Neuronal stem cell (in vitro differentiated cells): ENCODE results near the gene IFT22.

Experiments used
- DNase-seq: peaks from one replicate; pipeline ENCODE4 v3.0.0-alpha.2; 2013; ENCODE audit warnings: low spot score
- H2AFZ ChIP-seq: one replicate; pipeline ENCODE4 v1.6.1; 2013; ENCODE audit warnings: mild to moderate bottlenecking, low read length, inconsistent platforms
- H2AK5ac ChIP-seq: 2 replicates; pipeline ENCODE4 v1.6.1; 2013; ENCODE audit warnings: low read depth, mild to moderate bottlenecking, inconsistent platforms, low read length, moderate library complexity, mixed read lengths
- H2BK120ac ChIP-seq: 2 replicates; pipeline ENCODE4 v1.6.1; 2013; ENCODE audit warnings: low read depth, mild to moderate bottlenecking, inconsistent platforms, low read length, moderate library complexity, mixed read lengths
- H2BK12ac ChIP-seq: one replicate; pipeline ENCODE4 v1.6.1; 2013; ENCODE audit warnings: low read length, inconsistent platforms
- H2BK15ac ChIP-seq: 2 replicates; pipeline ENCODE4 v1.6.1; 2013; ENCODE audit warnings: mild to moderate bottlenecking, low read length, inconsistent platforms, mixed read lengths
- H2BK5ac ChIP-seq: one replicate; pipeline ENCODE4 v1.6.1; 2013; ENCODE audit warnings: inconsistent platforms, mild to moderate bottlenecking, low read length, moderate library complexity
- H3K14ac ChIP-seq: one replicate; pipeline ENCODE4 v1.6.1; 2013; ENCODE audit warnings: low read length, inconsistent platforms
- H3K18ac ChIP-seq: 2 replicates; pipeline ENCODE4 v1.6.1; 2013; ENCODE audit warnings: low read length, inconsistent platforms
- H3K23ac ChIP-seq: 2 replicates; pipeline ENCODE4 v1.6.1; 2013; ENCODE audit warnings: low read depth, mild to moderate bottlenecking, mixed read lengths, low read length, inconsistent platforms; ENCODE audit not compliant: poor library complexity
- H3K27ac ChIP-seq: replicated peaks from 3 replicates; pipeline ENCODE4 v1.5.1; 2013; ENCODE audit warnings: low read length, inconsistent platforms
- H3K27me3 ChIP-seq, 3 experiments: 2 replicates each; pipeline ENCODE4 v1.6.1; 2013; ENCODE audit warnings: low read length in 3 of 3, mild to moderate bottlenecking in 2 of 3, inconsistent platforms in 1 of 3, low read depth in 1 of 3, mixed read lengths in 1 of 3, moderate library complexity in 1 of 3; ENCODE audit not compliant: control insufficient read depth in 3 of 3, insufficient read depth in 3 of 3
- H3K36me3 ChIP-seq, 2 donors: replicated peaks in 1 of 2; 2 replicates each; pipeline ENCODE4 v1.6.1; 2013; ENCODE audit warnings: low read length in 2 of 2; ENCODE audit not compliant: control insufficient read depth in 2 of 2, insufficient read depth in 2 of 2
- H3K4ac ChIP-seq: 2 replicates; pipeline ENCODE4 v1.6.1; 2013; ENCODE audit warnings: inconsistent platforms, mild to moderate bottlenecking, low read length, moderate library complexity
- H3K4me1 ChIP-seq, 2 donors: 1 replicate in 1 of 2; 2 replicates in 1 of 2; pipeline ENCODE4 v1.6.1; 2013; ENCODE audit warnings: low read length in 2 of 2, low read depth in 1 of 2; ENCODE audit not compliant: control insufficient read depth in 2 of 2, insufficient read depth in 1 of 2
- H3K4me2 ChIP-seq: one replicate; pipeline ENCODE4 v1.6.1; 2013; ENCODE audit warnings: mild to moderate bottlenecking, low read length, inconsistent platforms; ENCODE audit not compliant: insufficient read depth, poor library complexity, severe bottlenecking
- H3K4me3 ChIP-seq, 2 donors: 2 replicates each; pipeline ENCODE4 v1.5.1; 2013; ENCODE audit warnings: low read length in 2 of 2, mild to moderate bottlenecking in 2 of 2, inconsistent platforms in 1 of 2, moderate library complexity in 1 of 2
- H3K79me1 ChIP-seq: one replicate; pipeline ENCODE4 v1.6.1; 2013; ENCODE audit warnings: low read depth, mild to moderate bottlenecking, inconsistent platforms, low read length, moderate library complexity
- H3K9ac ChIP-seq: one replicate; pipeline ENCODE4 v1.6.1; 2013; ENCODE audit warnings: mild to moderate bottlenecking, low read depth, low read length, inconsistent platforms; ENCODE audit not compliant: poor library complexity
- H3K9me3 ChIP-seq, 2 donors: replicated peaks in 1 of 2; 2 replicates each; pipeline versions ENCODE3 to v1.6.1; 2013; ENCODE audit warnings: low read length in 2 of 2, mild to moderate bottlenecking in 2 of 2, inconsistent platforms in 1 of 2, low read depth in 1 of 2, mixed read lengths in 1 of 2, moderate library complexity in 1 of 2; ENCODE audit not compliant: control insufficient read depth in 2 of 2, insufficient read depth in 1 of 2
- H4K8ac ChIP-seq: one replicate; pipeline ENCODE4 v1.6.1; 2013; ENCODE audit warnings: low read depth, mild to moderate bottlenecking, inconsistent platforms, low read length, moderate library complexity
- H4K91ac ChIP-seq: one replicate; pipeline ENCODE4 v1.6.1; 2013; ENCODE audit warnings: low read length, low read depth, mild to moderate bottlenecking, inconsistent platforms; ENCODE audit not compliant: poor library complexity
- WGBS, 2 donors: extraction: QIAGEN DNeasy Blood & Tissue Kit; methylation state at CpG; one replicate each; pipeline ENCODE4 v1.1.7; 2013; ENCODE audit warnings: missing lambda C conversion rate in 2 of 2, mixed read lengths in 1 of 2; ENCODE audit not compliant: insufficient read length in 2 of 2, insufficient replicate concordance in 1 of 2; ENCODE audit errors: extremely low coverage in 2 of 2; 5-methylcytosine and 5-hydroxymethylcytosine counted together

The IFT22 gene

DNA sequence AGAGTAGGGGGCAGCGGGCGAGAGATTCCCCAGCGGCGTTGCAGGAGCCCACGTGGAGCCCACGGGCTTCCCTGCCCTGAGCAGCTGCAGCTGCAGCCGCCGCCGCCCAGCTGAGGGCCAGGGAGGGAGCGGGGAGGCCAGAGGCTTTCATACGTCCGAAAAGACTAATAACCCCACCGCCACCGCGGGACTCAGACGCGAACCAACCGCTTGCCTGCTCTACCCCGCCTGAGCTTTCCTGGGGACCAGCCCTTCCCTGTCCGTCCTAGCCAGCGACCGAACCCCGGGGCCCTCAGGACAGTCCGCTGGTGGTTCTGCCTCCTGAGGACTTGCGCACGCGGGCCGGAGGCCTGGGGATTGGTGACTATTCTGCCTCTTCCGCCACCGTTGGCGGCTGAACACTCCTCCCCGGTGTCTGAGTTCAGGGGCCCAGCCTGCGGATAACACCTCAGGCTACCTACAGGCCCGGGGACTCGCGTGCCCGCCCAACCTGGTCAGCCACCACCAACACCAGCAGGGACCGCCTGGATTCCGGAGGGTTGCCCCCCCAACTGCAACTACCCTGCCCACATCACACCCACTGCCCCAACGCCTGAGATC, 18.4 kb downstream of the IFT22 start:
- no peak overlapping the region for H3K18ac ChIP-seq
- H3K23ac ChIP-seq = peak overlapping the region; percentile 80
- H3K14ac ChIP-seq = no peak overlapping the region
- no peak overlapping the region for H2BK120ac ChIP-seq
- H3K9me3 ChIP-seq = peaks cover 14 to 40% of the 10 kb centered on the region in 2 donors
- peak overlapping the region; percentile 37 for H3K4ac ChIP-seq
- DNase-seq = no peak
- H3K9ac ChIP-seq = peak overlapping the region; percentile 70
- peaks cover 11 to 63% (median 38%) of the 10 kb centered on the region in 3 experiments for H3K27me3 ChIP-seq
- H2BK12ac ChIP-seq = peak overlapping the region; percentile 22
- no peak overlapping the region for H4K91ac ChIP-seq
- no peak overlapping the region for H3K4me2 ChIP-seq
- peak overlapping the region; percentile 82 for H2AFZ ChIP-seq
- H3K27ac ChIP-seq = no peak overlapping the region
- H2BK15ac ChIP-seq = no peak overlapping the region
- no peaks in the 10 kb centered on the region for H3K36me3 ChIP-seq
- WGBS, 2 donors = no CpG with 5 or more reads among the region's 40 CpGs
- no peaks in the 10 kb centered on the region for H3K79me1 ChIP-seq
- H3K4me3 ChIP-seq = no peak overlapping the region
- H2BK5ac ChIP-seq = no peak overlapping the region
- H3K4me1 ChIP-seq = no peaks in the 10 kb centered on the region
- peak overlapping the region; percentile 37 for H2AK5ac ChIP-seq
- H4K8ac ChIP-seq = no peak overlapping the region

DNA sequence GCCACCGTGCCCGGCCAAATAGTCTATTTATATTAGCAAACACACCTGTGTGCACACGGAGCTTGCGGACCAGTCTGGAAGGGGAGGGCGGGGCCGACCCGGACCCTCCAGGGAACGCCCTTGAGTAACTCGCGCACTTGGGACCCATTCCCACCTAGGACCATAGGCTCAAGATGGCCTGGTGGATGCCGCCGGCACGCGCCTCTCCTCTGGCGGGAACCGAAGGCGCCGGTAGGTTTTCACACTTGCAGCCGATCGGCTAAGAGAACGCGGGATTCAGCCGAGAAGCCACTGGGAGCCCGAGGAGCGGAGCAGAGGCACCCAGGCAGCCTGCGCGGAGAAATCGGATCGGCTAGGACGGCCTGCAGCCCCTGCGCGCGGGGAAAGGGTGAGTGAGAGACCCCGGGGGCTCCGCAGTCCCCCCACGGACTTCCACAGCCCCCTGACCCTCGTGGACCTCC, 18.9 kb downstream of the IFT22 start:
- H3K14ac ChIP-seq = no peak overlapping the region
- H4K91ac ChIP-seq = no peak overlapping the region
- no peak overlapping the region for H2BK12ac ChIP-seq
- no peaks in the 10 kb centered on the region for H3K4me1 ChIP-seq
- H2BK15ac ChIP-seq = no peak overlapping the region
- H2AK5ac ChIP-seq = no peak overlapping the region
- H2AFZ ChIP-seq = peak overlapping the region; percentile 82
- H3K9ac ChIP-seq = no peak overlapping the region
- no peak for DNase-seq
- no CpG with 5 or more reads among the region's 37 CpGs for WGBS, 2 donors
- peaks cover 14 to 40% of the 10 kb centered on the region in 2 donors for H3K9me3 ChIP-seq
- no peak overlapping the region for H3K4ac ChIP-seq
- H3K27ac ChIP-seq = no peak overlapping the region
- H3K18ac ChIP-seq = no peak overlapping the region
- no peak overlapping the region for H4K8ac ChIP-seq
- H3K4me2 ChIP-seq = no peak overlapping the region
- no peak overlapping the region for H3K4me3 ChIP-seq
- H3K23ac ChIP-seq = peak overlapping the region; percentile 80
- no peaks in the 10 kb centered on the region for H3K36me3 ChIP-seq
- peaks cover 11 to 66% (median 39%) of the 10 kb centered on the region in 3 experiments for H3K27me3 ChIP-seq
- no peak overlapping the region for H2BK120ac ChIP-seq
- H3K79me1 ChIP-seq = no peaks in the 10 kb centered on the region
- no peak overlapping the region for H2BK5ac ChIP-seq

DNA sequence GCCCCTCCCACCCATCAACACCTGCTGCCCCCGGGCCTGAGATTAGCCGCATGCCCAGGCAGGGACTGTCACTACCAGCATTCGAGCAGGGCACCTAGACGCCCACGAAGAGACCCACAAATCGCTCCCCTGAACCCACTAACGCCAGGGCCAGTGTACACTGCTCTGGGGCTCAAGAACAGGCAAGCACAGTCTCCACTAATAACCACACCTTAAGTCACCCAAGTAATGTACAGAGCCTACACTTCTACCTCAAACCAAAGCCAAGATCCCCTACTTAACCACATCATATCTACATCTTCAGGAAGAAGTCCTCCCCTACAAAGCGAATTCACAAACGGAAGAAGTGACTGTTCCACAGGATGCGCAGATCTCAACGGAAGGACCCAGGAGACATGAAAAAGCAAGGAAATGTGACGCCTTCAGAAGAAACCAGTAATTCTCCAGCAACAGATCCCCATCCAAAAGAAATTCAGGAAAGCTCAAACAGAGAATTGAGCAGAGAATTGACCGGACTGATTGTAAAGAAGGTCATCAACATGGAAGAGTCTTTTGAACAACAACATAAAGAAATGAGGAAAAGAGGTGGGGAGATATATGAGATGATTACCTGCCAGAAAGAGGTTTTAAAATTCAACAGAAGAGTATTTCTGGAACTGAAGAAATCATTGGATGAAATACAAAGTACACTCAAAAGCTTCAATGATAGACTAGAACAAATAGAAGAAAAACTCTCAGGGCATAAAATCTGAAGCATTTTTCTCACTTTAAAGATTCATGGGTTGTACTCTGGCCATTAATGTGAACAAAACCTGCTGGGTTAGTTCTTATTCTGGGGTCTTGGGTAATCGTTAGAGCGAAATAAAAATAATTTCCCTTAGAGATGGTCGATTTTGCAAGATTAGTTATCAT, 20.9 kb downstream of the IFT22 start:
- peaks cover 11 to 66% (median 39%) of the 10 kb centered on the region in 3 experiments for H3K27me3 ChIP-seq
- H3K9ac ChIP-seq = no peak overlapping the region
- no peaks in the 10 kb centered on the region for H3K4me1 ChIP-seq
- no peak overlapping the region for H2BK15ac ChIP-seq
- no peak overlapping the region for H3K4me2 ChIP-seq
- no peak overlapping the region for H3K18ac ChIP-seq
- no peak overlapping the region for H2AK5ac ChIP-seq
- H2BK120ac ChIP-seq = no peak overlapping the region
- H3K27ac ChIP-seq = no peak overlapping the region
- WGBS, 2 donors = no CpG with 5 or more reads among the region's 16 CpGs
- H4K8ac ChIP-seq = no peak overlapping the region
- H3K4me3 ChIP-seq = peak overlapping the region in 1 of 2 donors; percentile 53
- H3K79me1 ChIP-seq = no peaks in the 10 kb centered on the region
- H3K9me3 ChIP-seq = peaks cover 14 to 40% of the 10 kb centered on the region in 2 donors
- no peak overlapping the region for H2BK5ac ChIP-seq
- no peak overlapping the region for H4K91ac ChIP-seq
- peak overlapping the region; percentile 2 for H3K23ac ChIP-seq
- no peak overlapping the region for H2BK12ac ChIP-seq
- no peak overlapping the region for H3K14ac ChIP-seq
- no peak for DNase-seq
- H3K4ac ChIP-seq = no peak overlapping the region
- peak overlapping the region; percentile 88 for H2AFZ ChIP-seq
- H3K36me3 ChIP-seq = no peaks in the 10 kb centered on the region
